ENCODE results near the gene NDEL1.
A peak's percentile ranks its signal among the peaks of the same experiment; 100 is the strongest.

NDEL1 gene

DNA sequence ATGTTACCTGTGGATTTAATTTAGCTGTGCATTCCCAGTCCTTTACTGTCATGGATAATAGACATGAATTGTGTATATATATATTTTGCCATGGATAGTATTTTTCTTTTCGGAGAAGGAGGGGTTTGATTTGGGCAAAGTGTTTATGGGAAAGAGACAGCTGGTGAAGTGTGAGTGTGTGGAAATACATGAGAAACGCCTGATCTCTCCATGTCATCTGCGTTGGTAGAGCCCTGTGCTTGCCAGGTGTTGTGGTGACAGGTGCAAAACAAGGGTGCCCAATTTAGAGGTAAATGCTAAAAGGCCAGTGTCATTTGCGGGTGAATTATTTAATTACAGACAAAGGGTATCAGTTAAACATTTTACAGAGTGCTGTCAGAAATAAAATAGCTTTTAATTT, 23.4 kb downstream of the NDEL1 start:
- no peak for TF ChIP-seq Cebpa-rat (IDR thresholded peaks at IDR 0.05)
- Histone ChIP-seq H3K27me3 (no peaks in the 10 kb centered on the region), H3K27ac (no peak overlapping the region), H3K4me3 (no peak overlapping the region), H3K4me1 (peaks cover 0 to 5% (median 0%) of the 10 kb centered on the region in 10 experiments; a peak in 1 of 20 replicates), H3K36me3 (peaks cover 97 to 100% (median 99%) of the 10 kb centered on the region in 11 experiments), H4K20me1 (peaks cover 19 to 85% (median 52%) of the 10 kb centered on the region in 11 experiments; a peak in 21 of 22 replicates), H3K9ac (no peak overlapping the region), H3K4me2 (no peak overlapping the region), H3K9me3 (replicated peaks in 1 of 11) (no peaks in the 10 kb centered on the region)

DNA sequence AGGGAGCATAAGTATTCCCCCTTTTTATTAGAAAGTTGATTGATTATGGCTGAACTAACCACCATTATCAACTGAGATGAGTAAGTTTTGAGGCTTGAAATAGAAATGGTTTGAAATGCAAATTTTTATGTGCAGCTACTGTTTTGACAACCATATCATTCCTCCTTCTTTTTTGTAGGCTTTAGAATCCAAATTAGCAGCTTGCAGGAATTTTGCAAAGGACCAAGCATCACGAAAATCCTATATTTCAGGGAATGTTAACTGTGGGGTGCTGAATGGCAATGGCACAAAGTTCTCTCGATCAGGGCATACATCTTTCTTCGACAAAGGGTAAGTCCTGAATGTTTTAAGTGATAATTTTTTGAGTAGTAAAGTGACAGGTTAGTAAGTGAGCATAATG, 24.1 kb downstream of the NDEL1 start:
- no peak overlapping the region for H3K4me3 ChIP-seq
- peaks cover 98 to 100% (median 100%) of the 10 kb centered on the region in 11 experiments for H3K36me3 ChIP-seq
- H3K27me3 ChIP-seq, result no peaks in the 10 kb centered on the region
- no peaks in the 10 kb centered on the region for H3K9me3 ChIP-seq (replicated peaks in 1 of 11)
- peaks cover 0 to 5% (median 0%) of the 10 kb centered on the region in 10 experiments; a peak in 1 of 20 replicates for H3K4me1 ChIP-seq
- no peak overlapping the region for H3K4me2 ChIP-seq
- H3K27ac ChIP-seq, result no peak overlapping the region
- no peak overlapping the region for H3K9ac ChIP-seq
- peaks cover 26 to 93% (median 60%) of the 10 kb centered on the region in 11 experiments for H4K20me1 ChIP-seq
- TF ChIP-seq Cebpa-rat (IDR thresholded peaks at IDR 0.05), result no peak

DNA sequence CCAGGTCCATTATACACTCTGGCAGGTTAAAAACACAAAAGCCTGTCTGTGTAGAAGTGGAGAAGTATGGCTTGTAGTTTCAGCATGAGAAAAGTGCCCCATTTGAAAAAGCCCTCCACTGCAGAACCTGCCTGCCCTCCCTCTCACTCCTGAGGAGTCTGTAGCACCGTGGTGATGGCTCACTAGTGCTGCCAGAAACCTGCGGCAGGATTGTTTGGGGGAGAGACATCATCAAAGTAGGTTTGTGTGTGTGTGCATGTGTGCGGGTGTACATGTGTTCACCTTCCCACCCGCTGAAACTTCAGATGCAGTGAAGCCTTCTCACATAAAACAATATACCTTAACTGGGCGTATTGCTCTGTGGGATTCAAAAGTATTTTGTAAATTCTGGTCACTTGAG, 26.9 kb downstream of the NDEL1 start:
- H3K4me1 ChIP-seq, result no peaks in the 10 kb centered on the region
- peaks cover 52 to 100% (median 87%) of the 10 kb centered on the region in 11 experiments for H4K20me1 ChIP-seq
- H3K4me2 ChIP-seq, result no peak overlapping the region
- TF ChIP-seq Cebpa-rat (IDR thresholded peaks at IDR 0.05), result no peak
- no peaks in the 10 kb centered on the region for H3K9me3 ChIP-seq (replicated peaks in 1 of 11)
- no peak overlapping the region; a peak in 1 of 22 replicates for H3K9ac ChIP-seq
- peaks cover 96 to 100% (median 99%) of the 10 kb centered on the region in 11 experiments for H3K36me3 ChIP-seq
- H3K27me3 ChIP-seq, result no peaks in the 10 kb centered on the region
- no peak overlapping the region for H3K4me3 ChIP-seq
- H3K27ac ChIP-seq, result no peak overlapping the region

DNA sequence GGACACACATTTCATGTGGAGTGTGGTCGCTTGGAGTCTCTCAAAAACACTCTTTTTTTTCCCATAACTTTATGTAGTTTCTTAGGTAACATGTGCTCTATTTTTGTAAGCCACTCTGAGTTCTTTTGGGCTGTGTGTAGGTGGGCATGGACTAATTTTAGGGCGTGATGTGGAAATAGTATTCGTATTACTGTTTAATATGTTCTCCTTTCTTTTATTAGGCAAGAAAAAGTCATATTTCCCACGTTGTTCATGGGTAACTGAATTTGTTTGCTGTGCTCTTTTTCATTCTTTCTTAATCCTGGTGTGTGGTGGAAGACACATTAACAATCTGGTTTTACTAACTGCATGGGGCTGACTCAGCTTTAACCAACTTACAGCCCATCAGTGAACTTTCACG, 27.4 kb downstream of the NDEL1 start:
- Histone ChIP-seq H3K4me3 (no peak overlapping the region), H4K20me1 (peaks cover 56 to 100% (median 88%) of the 10 kb centered on the region in 11 experiments), H3K4me2 (no peak overlapping the region), H3K27me3 (no peaks in the 10 kb centered on the region), H3K27ac (no peak overlapping the region), H3K4me1 (peaks cover 0 to 2% (median under 1%) of the 10 kb centered on the region in 10 experiments; a peak in 6 of 20 replicates), H3K9ac (no peak overlapping the region; a peak in 1 of 22 replicates), H3K9me3 (replicated peaks in 1 of 11) (no peaks in the 10 kb centered on the region), H3K36me3 (peaks cover 96 to 100% (median 98%) of the 10 kb centered on the region in 11 experiments)
- no peak for TF ChIP-seq Cebpa-rat (IDR thresholded peaks at IDR 0.05)

DNA sequence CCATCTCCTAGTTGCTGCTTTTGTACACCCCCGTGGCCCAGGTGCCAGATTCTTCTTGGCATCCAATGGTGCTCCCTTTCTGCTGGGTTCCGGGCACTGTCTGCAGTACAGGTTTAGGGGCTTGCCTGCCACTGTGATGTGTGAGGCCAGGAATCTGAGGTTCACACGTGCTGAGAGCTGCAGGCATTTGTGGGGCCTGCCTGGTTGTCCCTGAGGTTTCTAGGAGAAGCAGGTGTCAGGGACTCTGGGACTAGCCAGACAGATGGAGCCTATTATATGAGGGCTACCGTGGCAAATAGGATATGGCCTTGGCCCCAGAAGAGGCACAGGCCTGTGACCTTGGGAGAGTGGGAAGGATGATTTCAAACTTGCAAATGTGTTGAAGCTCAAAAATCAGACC, 29.3 kb downstream of the NDEL1 start:
- Histone ChIP-seq H3K9ac (0 out of 22 replicates have a peak overlapping the region, but pooled peaks of 1 of the 11 experiments have one; percentile 9), H3K27me3 (no peaks in the 10 kb centered on the region), H3K36me3 (peaks cover 83 to 100% (median 91%) of the 10 kb centered on the region in 11 experiments), H3K4me2 (no peak overlapping the region), H3K9me3 (replicated peaks in 1 of 11) (no peaks in the 10 kb centered on the region), H3K27ac (no peak overlapping the region), H3K4me1 (peaks cover 0 to 20% (median 15%) of the 10 kb centered on the region in 10 experiments; a peak in 14 of 20 replicates), H4K20me1 (peaks cover 71 to 100% (median 92%) of the 10 kb centered on the region in 11 experiments), H3K4me3 (no peak overlapping the region)
- no peak for TF ChIP-seq Cebpa-rat (IDR thresholded peaks at IDR 0.05)

DNA sequence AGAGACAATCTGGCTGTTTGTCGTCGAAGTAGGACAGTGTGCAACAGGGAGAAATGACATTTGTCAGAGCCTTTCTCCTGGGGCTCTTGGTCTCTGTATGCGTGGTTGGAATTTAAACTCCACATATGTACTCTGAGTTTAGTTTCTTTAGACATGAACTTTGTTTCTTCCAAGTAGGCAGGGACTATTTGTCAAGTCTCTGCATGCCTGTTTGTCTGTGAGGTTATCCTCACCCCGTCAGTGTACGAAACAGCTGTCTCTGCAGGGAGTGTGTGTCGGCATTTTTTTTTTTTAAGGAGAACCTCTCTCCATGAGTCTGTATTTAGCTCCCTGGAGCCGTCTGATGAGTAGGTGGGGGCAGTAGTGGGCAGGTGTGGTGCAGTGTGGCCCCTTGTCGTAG, 29.7 kb downstream of the NDEL1 start:
- peaks cover 83 to 100% (median 91%) of the 10 kb centered on the region in 11 experiments for H3K36me3 ChIP-seq
- no peak overlapping the region for H3K4me3 ChIP-seq

DNA sequence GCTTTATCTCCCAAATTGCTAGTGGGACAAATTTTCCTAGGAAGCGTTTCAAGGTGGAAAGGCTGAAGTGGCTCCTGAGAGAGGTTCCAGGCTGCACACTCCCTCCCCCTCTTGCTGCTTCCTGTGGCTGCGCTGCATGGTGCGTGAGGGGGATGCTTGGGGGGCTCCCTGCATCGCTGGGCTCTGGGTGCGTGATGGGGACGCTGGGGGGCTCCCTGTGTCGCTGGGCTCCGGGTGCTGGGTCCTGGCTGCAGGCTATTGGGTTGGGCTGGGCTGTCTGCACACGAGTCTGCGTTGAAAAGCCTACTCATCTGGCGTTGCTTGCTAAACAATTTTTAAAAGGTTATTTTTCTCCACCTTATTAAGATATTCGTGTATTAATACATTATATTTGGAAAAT, 30.1 kb downstream of the NDEL1 start:
- no peak overlapping the region for H3K9ac ChIP-seq
- peaks cover 83 to 100% (median 91%) of the 10 kb centered on the region in 11 experiments for H3K36me3 ChIP-seq
- no peaks in the 10 kb centered on the region for H3K27me3 ChIP-seq
- H3K4me3 ChIP-seq, result no peak overlapping the region
- no peak for TF ChIP-seq Cebpa-rat (IDR thresholded peaks at IDR 0.05)
- no peak overlapping the region for H3K27ac ChIP-seq
- peaks cover 0 to 25% (median 15%) of the 10 kb centered on the region in 10 experiments; a peak in 14 of 20 replicates for H3K4me1 ChIP-seq
- no peaks in the 10 kb centered on the region for H3K9me3 ChIP-seq (replicated peaks in 1 of 11)
- H4K20me1 ChIP-seq, result peaks cover 79 to 100% (median 97%) of the 10 kb centered on the region in 11 experiments
- no peak overlapping the region for H3K4me2 ChIP-seq

More for the DNA sequence above, 29.7 kb downstream of the NDEL1 start:
- no peak for TF ChIP-seq Cebpa-rat (IDR thresholded peaks at IDR 0.05)
- Histone ChIP-seq H3K9ac (no peak overlapping the region), H3K4me2 (no peak overlapping the region), H3K27me3 (no peaks in the 10 kb centered on the region), H3K4me1 (peaks cover 0 to 24% (median 15%) of the 10 kb centered on the region in 10 experiments; a peak in 14 of 20 replicates), H3K9me3 (replicated peaks in 1 of 11) (no peaks in the 10 kb centered on the region), H4K20me1 (peaks cover 75 to 100% (median 96%) of the 10 kb centered on the region in 11 experiments), H3K27ac (no peak overlapping the region)

DNA sequence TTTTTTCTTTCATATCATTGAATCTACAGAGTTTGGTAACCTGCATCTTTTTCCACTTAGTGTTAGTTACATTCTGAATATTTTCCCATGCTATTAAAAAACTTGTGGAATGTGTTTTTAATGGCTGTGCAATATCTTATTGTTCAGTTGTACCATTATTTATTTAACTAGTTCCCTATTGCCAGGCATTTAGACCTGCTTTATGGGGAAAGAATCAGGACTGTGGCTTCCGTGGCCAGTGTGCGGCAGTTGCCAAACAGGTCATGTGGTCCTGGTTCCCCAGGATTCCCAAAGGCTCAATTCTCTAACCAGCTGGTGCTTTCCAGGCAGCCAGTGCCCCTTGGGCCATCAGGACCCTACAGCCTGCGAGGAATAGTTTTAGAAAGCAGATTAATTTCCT, 30.8 kb downstream of the NDEL1 start:
- Histone ChIP-seq H3K9ac (0 out of 22 replicates have a peak overlapping the region, but pooled peaks of 1 of the 11 experiments have one; percentile 1), H4K20me1 (peaks cover 85 to 100% (median 100%) of the 10 kb centered on the region in 11 experiments), H3K4me1 (peaks cover 0 to 25% (median 15%) of the 10 kb centered on the region in 10 experiments; a peak in 14 of 20 replicates), H3K36me3 (peaks cover 83 to 100% (median 91%) of the 10 kb centered on the region in 11 experiments), H3K9me3 (replicated peaks in 1 of 11) (no peaks in the 10 kb centered on the region), H3K4me2 (no peak overlapping the region), H3K4me3 (no peak overlapping the region), H3K27me3 (no peaks in the 10 kb centered on the region), H3K27ac (no peak overlapping the region)
- no peak for TF ChIP-seq Cebpa-rat (IDR thresholded peaks at IDR 0.05)

DNA sequence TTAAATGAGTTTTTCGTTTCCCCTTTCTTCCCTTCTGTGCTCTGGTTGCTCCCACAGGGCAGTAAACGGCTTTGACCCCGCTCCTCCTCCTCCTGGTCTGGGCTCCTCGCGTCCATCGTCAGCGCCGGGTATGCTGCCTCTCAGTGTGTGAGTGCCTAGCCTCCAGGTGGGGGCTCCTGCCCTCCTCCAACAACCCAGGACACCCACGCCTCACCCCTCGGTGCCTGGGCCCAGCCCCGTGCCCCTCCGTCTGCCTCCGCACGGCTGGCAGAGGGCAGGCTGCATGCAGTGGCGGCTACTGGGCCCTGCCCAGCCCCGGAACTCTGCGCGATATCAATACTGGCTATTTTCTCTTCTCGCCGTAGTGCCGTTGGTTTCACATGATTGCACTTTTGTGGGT, 31.2 kb downstream of the NDEL1 start:
- H3K9ac ChIP-seq, result 0 out of 22 replicates have a peak overlapping the region, but pooled peaks of 1 of the 11 experiments have one; percentile 1
- peaks cover 86 to 100% (median 100%) of the 10 kb centered on the region in 11 experiments for H4K20me1 ChIP-seq
- H3K27me3 ChIP-seq, result no peaks in the 10 kb centered on the region
- peaks cover 83 to 100% (median 91%) of the 10 kb centered on the region in 11 experiments for H3K36me3 ChIP-seq
- H3K4me3 ChIP-seq, result no peak overlapping the region
- no peaks in the 10 kb centered on the region for H3K9me3 ChIP-seq (replicated peaks in 1 of 11)
- no peak for TF ChIP-seq Cebpa-rat (IDR thresholded peaks at IDR 0.05)
- H3K4me2 ChIP-seq, result no peak overlapping the region
- no peak overlapping the region for H3K27ac ChIP-seq
- H3K4me1 ChIP-seq, result peaks cover 0 to 25% (median 15%) of the 10 kb centered on the region in 10 experiments; a peak in 14 of 20 replicates
